Activated gamma-delta T cell (primary cell): ENCODE results near the gene GSN.

Source experiments
- DNase-seq: peaks from one replicate; lab custom pipeline; 2025; lab: John Stamatoyannopoulos, UW

The GSN gene

DNA sequence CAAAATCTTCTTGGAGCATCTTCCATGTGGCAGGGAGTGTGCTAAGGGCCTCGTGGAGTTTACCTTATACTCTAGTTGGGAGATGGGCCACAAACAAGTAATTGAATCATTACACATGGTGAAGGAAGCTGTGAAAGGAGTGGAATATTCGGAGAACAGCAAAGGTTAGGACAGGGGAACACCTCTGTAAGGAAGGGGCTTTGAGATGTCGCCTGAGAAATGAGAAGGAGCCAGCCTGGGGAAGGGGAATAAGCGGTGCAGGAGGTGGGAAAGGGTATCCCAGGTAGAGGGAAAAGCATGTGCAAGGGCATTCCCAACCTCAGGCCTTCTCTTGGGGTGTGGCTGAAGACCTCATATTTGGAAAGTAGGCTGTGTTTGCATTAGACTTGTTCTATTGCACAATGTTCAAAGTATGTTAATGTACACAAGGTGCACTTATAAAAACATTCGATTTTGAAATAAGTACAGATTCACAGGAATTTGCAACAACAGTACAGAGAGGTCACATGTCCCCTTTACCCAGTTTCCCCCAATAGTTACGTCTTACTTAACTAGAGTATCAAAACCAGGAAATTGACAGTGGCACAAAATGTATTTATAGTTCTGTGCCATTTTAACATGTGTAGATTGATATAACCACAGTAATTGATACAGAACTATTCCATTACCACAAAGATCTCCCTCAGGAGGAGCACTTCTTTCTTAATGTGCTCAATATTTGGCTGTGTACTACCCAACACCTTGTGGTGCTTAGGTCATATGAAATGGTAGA lies 104.5 kb downstream of the GSN start:
- no peak for DNase-seq

DNA sequence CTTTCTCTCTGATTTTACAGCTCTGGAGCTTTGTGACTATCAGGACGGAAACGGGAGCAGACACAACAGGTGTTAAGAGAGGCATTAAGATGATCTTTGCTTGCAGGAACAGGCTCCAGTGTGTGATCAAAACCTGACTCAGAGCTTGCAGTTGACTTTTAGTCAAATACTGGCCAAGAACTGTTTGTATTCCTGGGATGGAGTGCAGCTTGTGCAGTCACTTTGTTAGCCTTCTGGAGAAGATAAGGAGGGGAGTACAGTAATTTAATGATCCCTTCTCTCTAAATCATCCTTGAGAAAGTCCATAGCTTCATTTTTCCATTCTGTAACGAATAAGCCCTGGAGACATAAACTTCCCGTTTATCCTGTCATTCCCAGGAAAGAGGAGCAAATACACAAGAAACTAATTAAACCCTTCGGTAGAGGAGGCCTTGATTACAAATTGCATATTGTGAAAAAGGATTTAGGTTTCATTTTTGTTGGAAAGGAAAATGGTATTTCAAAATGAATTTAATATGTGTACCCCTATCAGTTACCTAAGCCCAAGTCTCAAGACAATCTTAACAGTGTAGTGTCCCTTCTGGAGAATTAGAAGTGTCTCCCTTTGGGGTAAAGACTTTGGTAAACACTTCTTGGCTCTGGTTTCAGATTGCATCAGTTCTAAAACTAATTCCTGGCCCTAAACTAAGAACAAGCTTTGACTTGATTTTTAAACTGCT lies 105.2 kb downstream of the GSN start:
- DNase-seq: no peak

DNA sequence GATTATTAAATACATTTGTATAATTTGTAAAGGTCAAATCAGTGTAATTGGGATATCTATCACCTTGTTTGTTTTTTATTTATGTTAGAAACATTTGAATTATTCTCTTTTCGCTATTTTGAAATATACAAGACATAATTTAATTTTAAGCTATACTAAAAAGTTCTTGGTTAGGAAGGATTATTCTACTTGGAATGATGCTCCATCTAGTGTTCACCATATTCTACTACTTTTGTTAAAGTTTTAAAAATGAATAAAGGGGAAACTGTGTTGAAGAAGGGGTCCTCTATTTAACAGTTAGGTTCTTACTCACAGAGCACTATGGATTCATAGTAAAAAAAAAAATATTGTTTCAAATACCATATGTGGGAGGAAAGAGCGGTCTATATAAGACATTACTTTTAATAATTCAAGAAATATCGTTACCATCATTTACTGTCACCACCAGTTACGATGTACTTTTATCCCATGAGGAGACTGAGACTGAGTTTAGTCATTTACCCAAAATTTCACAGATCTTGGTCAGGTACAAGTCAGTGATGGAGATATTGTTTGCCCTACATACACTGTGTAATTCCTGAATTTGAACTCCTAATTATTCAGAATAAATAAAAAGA lies 108.4 kb downstream of the GSN start:
- DNase-seq: no peak

DNA sequence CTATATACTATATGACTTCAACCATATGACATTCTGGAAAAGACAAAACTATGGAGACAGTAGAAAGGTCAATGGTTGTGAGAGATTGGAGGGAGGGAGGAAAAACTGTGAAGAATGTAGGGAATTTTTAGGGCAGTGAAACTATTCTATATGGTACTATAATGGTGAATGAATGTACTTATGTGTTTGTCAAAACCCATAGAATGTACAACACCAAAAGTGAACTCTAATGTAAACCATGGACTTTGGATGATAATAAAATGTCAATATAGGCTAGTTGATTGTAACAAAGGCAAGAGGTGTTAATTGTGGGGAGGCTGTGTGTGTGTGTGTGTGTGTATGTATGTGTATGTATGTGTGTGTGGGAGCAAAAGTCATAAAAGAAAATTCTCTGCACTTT lies 112.9 kb downstream of the GSN start:
- no peak for DNase-seq
